NCI-H1105 (cell line): ENCODE measurements around the gene BRAT1.

Source experiments
- DNase-seq: peaks from one replicate; lab custom pipeline; 2025; lab: John Stamatoyannopoulos, UW

BRAT1 gene

GRCh38 chr7:2559283-2559950 is 4.1 kb upstream of the BRAT1 start:
- peak; percentile 15 for DNase-seq

GRCh38 chr7:2558629-2559282 is 3.4 kb upstream of the BRAT1 start, which contains the start of gene IQCE:
Gene IQCE (plus strand): TSS chr7:2558979. CDS start chr7:2559182, 203 bp downstream.
- peak; percentile 91 for DNase-seq

- DNase-seq: no peak
Observed at GRCh38 chr7:2554661-2555111, 638 bp downstream of the BRAT1 start.

- DNase-seq: no peak
Observed at GRCh38 chr7:2553831-2554581, 1.3 kb downstream of the BRAT1 start.

GRCh38 chr7:2553108-2553507 is 2.2 kb downstream of the BRAT1 start:
- no peak for DNase-seq

- no peak for DNase-seq
Observed at GRCh38 chr7:2551418-2551817, 3.9 kb downstream of the BRAT1 start.

GRCh38 chr7:2546776-2547586 is 8.3 kb downstream of the BRAT1 start:
- DNase-seq: no peak

GRCh38 chr7:2545746-2546425 is 9.4 kb downstream of the BRAT1 start:
- DNase-seq: no peak

- no peak for DNase-seq
Observed at GRCh38 chr7:2544541-2545188, 10.7 kb downstream of the BRAT1 start.

GRCh38 chr7:2542916-2543871 is 12.1 kb downstream of the BRAT1 start:
- no peak for DNase-seq

GRCh38 chr7:2542011-2542915 is 13.1 kb downstream of the BRAT1 start:
- DNase-seq: no peak

GRCh38 chr7:2541291-2542010 is 13.9 kb downstream of the BRAT1 start:
- no peak for DNase-seq

GRCh38 chr7:2540641-2541051 is 14.7 kb downstream of the BRAT1 start:
- DNase-seq: no peak

GRCh38 chr7:2540133-2540532 is 15.2 kb downstream of the BRAT1 start:
- no peak for DNase-seq

- DNase-seq: no peak
Observed at GRCh38 chr7:2539031-2539911, 16.1 kb downstream of the BRAT1 start.

- DNase-seq: no peak
Observed at GRCh38 chr7:2537981-2538851, 17.1 kb downstream of the BRAT1 start.
